OCI-LY1 (cell line): Measurements from ENCODE around the gene CAMTA1.

Experiments used
- H2AFZ ChIP-seq: fragments of 200-600 bp; sonication (generic), shearing (Covaris generic); 2 replicates; pipeline ENCODE4 v1.6.0; 2014; ENCODE audit warnings: antibody characterized with exemption, mild to moderate bottlenecking, low read length
- H3F3A ChIP-seq: fragments of 200-600 bp; sonication (generic), shearing (Covaris generic); 2 replicates; pipeline ENCODE4 v1.6.0; 2014; ENCODE audit warnings: mild to moderate bottlenecking, antibody characterized with exemption, low read length, moderate library complexity; ENCODE audit not compliant: insufficient read depth
- H3K27ac ChIP-seq: fragments of 200-600 bp; sonication (generic); 2 replicates; pipeline ENCODE4 v1.5.1; 2014; ENCODE audit warnings: low read length, mixed run types, mild to moderate bottlenecking, low read depth; ENCODE audit not compliant: poor library complexity, severe bottlenecking
- H3K27me3 ChIP-seq: fragments of 200-600 bp; sonication (generic); 2 replicates; pipeline ENCODE4 v1.6.0; 2014; ENCODE audit warnings: antibody characterized with exemption, mild to moderate bottlenecking, low read length, moderate library complexity; ENCODE audit not compliant: insufficient read depth
- H3K36me3 ChIP-seq: fragments of 200-600 bp; sonication (generic); 2 replicates; pipeline ENCODE4 v1.6.1; 2014; ENCODE audit warnings: mild to moderate bottlenecking, antibody characterized with exemption, low read length, moderate library complexity, mixed read lengths; ENCODE audit not compliant: insufficient read depth
- H3K4me1 ChIP-seq: fragments of 200-600 bp; sonication (generic); 2 replicates; pipeline ENCODE4 v1.5.1; 2014; ENCODE audit warnings: mild to moderate bottlenecking, low read length, moderate library complexity; ENCODE audit not compliant: insufficient read depth, severe bottlenecking
- H3K4me2 ChIP-seq: fragments of 200-600 bp; sonication (generic), shearing (Covaris generic); 2 replicates; pipeline ENCODE4 v1.6.1; 2014; ENCODE audit warnings: low read length
- H3K4me3 ChIP-seq: fragments of 200-600 bp; sonication (generic); 2 replicates; pipeline ENCODE4 v1.5.1; 2014; ENCODE audit warnings: low read length, low read depth, mild to moderate bottlenecking, mixed read lengths; ENCODE audit not compliant: poor library complexity, severe bottlenecking
- H3K79me2 ChIP-seq: fragments of 200-600 bp; shearing (Covaris generic); 2 replicates; pipeline ENCODE4 v1.6.1; 2016; ENCODE audit warnings: mixed run types, low read length, mixed read lengths; ENCODE audit not compliant: insufficient read depth
- H3K9ac ChIP-seq: fragments of 200-600 bp; sonication (generic), shearing (Covaris generic); 2 replicates; pipeline ENCODE4 v1.6.1; 2014; ENCODE audit warnings: mild to moderate bottlenecking, low read length, mixed read lengths
- H3K9me2 ChIP-seq: fragments of 200-600 bp; sonication (generic), shearing (Covaris generic); 2 replicates; pipeline ENCODE4 v1.6.1; 2014; ENCODE audit warnings: low read depth, mild to moderate bottlenecking, low read length, mixed read lengths
- H3K9me3 ChIP-seq: fragments of 200-600 bp; shearing (Covaris generic); 2 replicates; pipeline ENCODE4 v1.6.1; 2014; ENCODE audit warnings: low read length, mixed read lengths
- H4K20me1 ChIP-seq: fragments of 200-600 bp; sonication (generic), shearing (Covaris generic); 2 replicates; pipeline ENCODE4 v1.6.0; 2016; ENCODE audit warnings: mild to moderate bottlenecking, low read length; ENCODE audit not compliant: insufficient read depth
- EZH2 ChIP-seq: fragments of 200-600 bp; sonication (generic), shearing (Covaris generic); IDR thresholded peaks from 2 replicates; pipeline ENCODE4 v1.8.0; 2017; ENCODE audit warnings: borderline replicate concordance, mixed run types, mild to moderate bottlenecking, antibody characterized with exemption, low read length, moderate library complexity, mixed read lengths
- TF ChIP-seq, protein P1 (sequence below): fragments of 200-600 bp; sonication (generic), shearing (Covaris generic); IDR thresholded peaks from 2 replicates; pipeline ENCODE4 v1.5.1; 2017; ENCODE audit warnings: mild to moderate bottlenecking, antibody characterized with exemption, low read length, moderate library complexity, mixed read lengths

Gene CAMTA1

GRCh38 chr1:7454895-7455784, 669.9 kb downstream of the CAMTA1 start:
- no peaks in the 10 kb centered on the region for H3K9me2 ChIP-seq
- no peaks in the 10 kb centered on the region for H3K79me2 ChIP-seq
- no peaks in the 10 kb centered on the region for H3K36me3 ChIP-seq
- H2AFZ ChIP-seq, result no peak overlapping the region
- TF ChIP-seq EZH2, result no peak
- TF ChIP-seq, protein P1, sequence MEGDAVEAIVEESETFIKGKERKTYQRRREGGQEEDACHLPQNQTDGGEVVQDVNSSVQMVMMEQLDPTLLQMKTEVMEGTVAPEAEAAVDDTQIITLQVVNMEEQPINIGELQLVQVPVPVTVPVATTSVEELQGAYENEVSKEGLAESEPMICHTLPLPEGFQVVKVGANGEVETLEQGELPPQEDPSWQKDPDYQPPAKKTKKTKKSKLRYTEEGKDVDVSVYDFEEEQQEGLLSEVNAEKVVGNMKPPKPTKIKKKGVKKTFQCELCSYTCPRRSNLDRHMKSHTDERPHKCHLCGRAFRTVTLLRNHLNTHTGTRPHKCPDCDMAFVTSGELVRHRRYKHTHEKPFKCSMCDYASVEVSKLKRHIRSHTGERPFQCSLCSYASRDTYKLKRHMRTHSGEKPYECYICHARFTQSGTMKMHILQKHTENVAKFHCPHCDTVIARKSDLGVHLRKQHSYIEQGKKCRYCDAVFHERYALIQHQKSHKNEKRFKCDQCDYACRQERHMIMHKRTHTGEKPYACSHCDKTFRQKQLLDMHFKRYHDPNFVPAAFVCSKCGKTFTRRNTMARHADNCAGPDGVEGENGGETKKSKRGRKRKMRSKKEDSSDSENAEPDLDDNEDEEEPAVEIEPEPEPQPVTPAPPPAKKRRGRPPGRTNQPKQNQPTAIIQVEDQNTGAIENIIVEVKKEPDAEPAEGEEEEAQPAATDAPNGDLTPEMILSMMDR, result no peak
- H4K20me1 ChIP-seq, result no peaks in the 10 kb centered on the region
- peaks cover 11% of the 10 kb centered on the region; the same call in 1 of the 2 replicates for H3K27me3 ChIP-seq
- no peak overlapping the region for H3K9ac ChIP-seq
- no peak overlapping the region for H3K27ac ChIP-seq
- no peaks in the 10 kb centered on the region for H3K4me1 ChIP-seq
- no peaks in the 10 kb centered on the region for H3F3A ChIP-seq
- H3K4me3 ChIP-seq, result no peak overlapping the region
- H3K9me3 ChIP-seq, result no peaks in the 10 kb centered on the region
- H3K4me2 ChIP-seq, result no peak overlapping the region

GRCh38 chr1:7455796-7456721, 670.8 kb downstream of the CAMTA1 start:
- TF ChIP-seq, protein P1, result no peak
- no peak for TF ChIP-seq EZH2
- no peak overlapping the region for H3K9ac ChIP-seq
- H3K27ac ChIP-seq, result no peak overlapping the region
- no peaks in the 10 kb centered on the region for H3K36me3 ChIP-seq
- H3K4me1 ChIP-seq, result no peaks in the 10 kb centered on the region
- no peak overlapping the region for H2AFZ ChIP-seq
- no peaks in the 10 kb centered on the region for H3K9me2 ChIP-seq
- H3F3A ChIP-seq, result no peaks in the 10 kb centered on the region
- no peaks in the 10 kb centered on the region for H4K20me1 ChIP-seq
- H3K27me3 ChIP-seq, result peaks cover 9% of the 10 kb centered on the region; the same call in 1 of the 2 replicates
- H3K4me3 ChIP-seq, result no peak overlapping the region
- no peaks in the 10 kb centered on the region for H3K79me2 ChIP-seq
- H3K9me3 ChIP-seq, result no peaks in the 10 kb centered on the region
- no peak overlapping the region for H3K4me2 ChIP-seq

GRCh38 chr1:7456722-7457082, 671.4 kb downstream of the CAMTA1 start:
- H2AFZ ChIP-seq, result no peak overlapping the region
- H3F3A ChIP-seq, result no peaks in the 10 kb centered on the region
- no peaks in the 10 kb centered on the region for H3K36me3 ChIP-seq
- no peaks in the 10 kb centered on the region for H3K79me2 ChIP-seq
- no peak for TF ChIP-seq EZH2
- TF ChIP-seq, protein P1, result no peak
- H3K9ac ChIP-seq, result no peak overlapping the region
- H3K4me2 ChIP-seq, result no peak overlapping the region
- H3K27me3 ChIP-seq, result 0 out of 2 replicates have a peak, but pooled peaks cover 7% of the 10 kb centered on the region
- H3K4me3 ChIP-seq, result no peak overlapping the region
- no peaks in the 10 kb centered on the region for H4K20me1 ChIP-seq
- H3K9me2 ChIP-seq, result no peaks in the 10 kb centered on the region
- H3K9me3 ChIP-seq, result no peaks in the 10 kb centered on the region
- H3K4me1 ChIP-seq, result no peaks in the 10 kb centered on the region
- no peak overlapping the region for H3K27ac ChIP-seq
